ENCODE measurements around the gene FMC1. TPM values are rescaled to one million over a fixed set of nuclear protein-coding genes. Genes with fewer than 3 reads are reported as not detected.
A peak's percentile ranks its signal among the peaks of the same experiment; 100 is the strongest.
"Not testable (repeated sequence)": the region's sequence is repeated elsewhere in the genome, so short reads cannot be mapped to it uniquely, and the experiment has no call there.

The FMC1 gene, protein sequence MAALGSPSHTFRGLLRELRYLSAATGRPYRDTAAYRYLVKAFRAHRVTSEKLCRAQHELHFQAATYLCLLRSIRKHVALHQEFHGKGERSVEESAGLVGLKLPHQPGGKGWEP
- total RNA-seq: 1 to 10 TPM; 9.9 TPM

DNA sequence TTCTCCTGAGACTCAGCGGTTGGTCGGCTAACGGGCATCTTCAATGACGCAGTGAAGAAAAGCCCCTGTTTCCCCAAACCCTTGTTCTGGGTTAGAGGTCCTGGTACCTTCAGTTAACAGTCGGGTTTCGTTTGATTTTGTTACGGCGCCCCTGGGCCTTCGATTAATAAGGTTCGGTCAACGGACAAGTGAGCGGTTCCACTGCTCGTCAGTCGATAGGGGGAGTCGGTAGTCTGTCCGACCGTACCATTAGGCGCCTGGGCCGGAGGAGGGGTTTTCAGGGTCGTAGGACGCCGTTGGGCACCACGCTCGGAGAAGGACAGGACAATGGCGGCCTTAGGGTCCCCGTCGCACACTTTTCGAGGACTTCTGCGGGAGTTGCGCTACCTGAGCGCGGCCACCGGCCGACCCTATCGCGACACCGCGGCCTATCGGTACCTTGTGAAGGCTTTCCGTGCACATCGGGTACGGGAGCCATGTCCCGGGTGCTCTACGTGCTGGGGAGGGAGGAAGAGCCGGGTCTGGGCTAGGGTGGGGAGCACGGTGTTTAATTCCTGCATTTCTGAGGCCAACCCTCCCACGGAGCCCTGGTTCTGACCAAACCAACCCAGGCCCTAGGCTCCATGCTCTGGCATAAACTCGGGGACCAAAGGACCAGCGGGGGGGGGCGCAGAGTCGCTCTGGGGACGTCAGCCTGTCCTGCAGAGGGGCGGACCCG lies at the start of gene FMC1:
FMC1 (plus strand) TSS at position 280 of the 718 bp plus-strand sequence; CDS start at position 328, 48 bp downstream.
- peaks cover 22% of the 10 kb centered on the region for H3K36me3 Mint-ChIP-seq (ENCODE audit: low read depth)
- POLR2A ChIA-PET: interaction anchor here (1.1 to 4.7 kb wide), 5 partner anchors 14 to 246 kb away, joined by 3 to 57 read pairs (median 14); partner anchors contain the start of gene LUC7L2
- peak; percentile 86 for DNase-seq
- H3K4me3 Mint-ChIP-seq: peak within 1 kb of the TSS; percentile 83
- H3K27ac Mint-ChIP-seq: peak within 1 kb of the TSS; percentile 96
- peaks cover 2% of the 10 kb centered on the region for H3K27me3 Mint-ChIP-seq
- peaks cover 27% of the 10 kb centered on the region for H3K4me1 Mint-ChIP-seq
- CTCF ChIA-PET: interaction anchor here (1.6 to 3.1 kb wide), 3 partner anchors 13 to 266 kb away, joined by 5 to 11 read pairs (median 7); partner anchors contain the start of gene LUC7L2
- H3K9me3 Mint-ChIP-seq: peaks cover 6% of the 10 kb centered on the region

DNA sequence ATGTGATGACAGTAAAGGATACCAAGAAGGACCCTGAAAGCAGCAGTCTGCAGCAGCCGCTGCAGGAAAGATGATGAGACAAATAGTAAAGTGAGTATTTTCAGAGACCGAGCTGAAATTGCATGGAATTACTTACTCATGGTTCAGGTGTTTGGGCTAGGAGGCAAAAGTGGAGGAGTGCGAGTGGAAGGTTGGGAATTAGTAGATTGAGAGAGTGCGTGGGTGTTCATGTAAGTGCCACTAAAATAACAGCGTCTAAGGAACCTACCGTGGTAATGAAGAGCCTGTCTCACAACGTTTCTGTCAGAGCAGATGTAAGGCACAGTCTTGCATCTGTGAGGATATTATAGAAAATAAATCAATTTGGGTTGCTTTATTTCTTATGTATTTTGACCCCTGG lies 48.3 kb upstream of the FMC1 start:
- H3K27ac Mint-ChIP-seq: no peak overlapping the region
- no peaks in the 10 kb centered on the region for H3K27me3 Mint-ChIP-seq
- H3K4me1 Mint-ChIP-seq: no peaks in the 10 kb centered on the region
- H3K9me3 Mint-ChIP-seq: no peaks in the 10 kb centered on the region
- H3K4me3 Mint-ChIP-seq: no peak overlapping the region
- no peak for DNase-seq
- peaks cover 11% of the 10 kb centered on the region for H3K36me3 Mint-ChIP-seq (ENCODE audit: low read depth)
- ChIA-PET POLR2A (no interaction called here), CTCF (no interaction called here)

DNA sequence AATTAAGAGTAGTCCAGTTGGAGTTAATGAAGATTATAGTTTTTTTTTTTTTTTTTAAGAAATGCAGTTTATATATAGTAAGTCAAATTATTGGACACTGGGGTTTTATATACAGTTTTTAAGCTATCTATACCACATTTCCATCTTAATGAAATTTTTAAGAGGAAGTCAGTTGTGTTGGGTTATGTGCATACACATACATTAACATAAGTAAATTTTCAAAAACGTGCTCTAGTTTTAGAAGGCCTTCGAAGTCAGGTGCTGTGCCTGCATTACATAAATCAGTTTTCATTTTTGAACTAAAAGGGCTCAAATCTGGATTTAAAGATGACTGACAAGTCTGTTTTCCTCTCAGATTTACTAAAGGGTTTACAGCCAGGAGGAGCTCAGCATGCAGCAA lies 47.6 kb upstream of the FMC1 start:
- Mint-ChIP-seq H3K4me3 (no peak overlapping the region), H3K36me3 (ENCODE audit: low read depth) (peaks cover 6% of the 10 kb centered on the region), H3K27ac (no peak overlapping the region), H3K4me1 (no peaks in the 10 kb centered on the region), H3K9me3 (no peaks in the 10 kb centered on the region), H3K27me3 (no peaks in the 10 kb centered on the region)
- CTCF ChIA-PET: no interaction called here
- POLR2A ChIA-PET: no interaction called here
- DNase-seq: no peak

DNA sequence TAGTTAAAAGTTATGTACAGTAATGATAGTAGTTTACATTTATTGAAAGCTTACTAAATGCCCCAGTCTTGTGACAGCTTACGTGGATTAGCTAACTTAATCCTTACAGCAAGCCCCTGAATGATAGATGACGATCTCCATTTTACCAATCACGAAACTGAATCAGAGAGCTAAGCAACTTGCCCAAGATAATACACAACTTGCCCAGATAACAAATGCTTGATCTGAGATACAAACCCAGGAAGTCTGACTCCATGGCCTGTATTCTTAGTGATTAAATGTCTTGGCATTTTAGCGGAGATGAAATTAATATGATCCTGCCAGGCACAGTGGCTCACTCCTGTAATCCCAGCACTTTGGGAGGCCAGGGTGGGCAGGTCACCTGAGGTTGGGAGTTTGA lies 46.9 kb upstream of the FMC1 start:
- CTCF ChIA-PET: no interaction called here
- H3K27me3 Mint-ChIP-seq: no peaks in the 10 kb centered on the region
- DNase-seq: no peak
- H3K4me3 Mint-ChIP-seq: no peak overlapping the region
- H3K9me3 Mint-ChIP-seq: no peaks in the 10 kb centered on the region
- no peaks in the 10 kb centered on the region for H3K4me1 Mint-ChIP-seq
- no peak overlapping the region for H3K27ac Mint-ChIP-seq
- POLR2A ChIA-PET: no interaction called here
- H3K36me3 Mint-ChIP-seq (ENCODE audit: low read depth): peaks cover 6% of the 10 kb centered on the region

DNA sequence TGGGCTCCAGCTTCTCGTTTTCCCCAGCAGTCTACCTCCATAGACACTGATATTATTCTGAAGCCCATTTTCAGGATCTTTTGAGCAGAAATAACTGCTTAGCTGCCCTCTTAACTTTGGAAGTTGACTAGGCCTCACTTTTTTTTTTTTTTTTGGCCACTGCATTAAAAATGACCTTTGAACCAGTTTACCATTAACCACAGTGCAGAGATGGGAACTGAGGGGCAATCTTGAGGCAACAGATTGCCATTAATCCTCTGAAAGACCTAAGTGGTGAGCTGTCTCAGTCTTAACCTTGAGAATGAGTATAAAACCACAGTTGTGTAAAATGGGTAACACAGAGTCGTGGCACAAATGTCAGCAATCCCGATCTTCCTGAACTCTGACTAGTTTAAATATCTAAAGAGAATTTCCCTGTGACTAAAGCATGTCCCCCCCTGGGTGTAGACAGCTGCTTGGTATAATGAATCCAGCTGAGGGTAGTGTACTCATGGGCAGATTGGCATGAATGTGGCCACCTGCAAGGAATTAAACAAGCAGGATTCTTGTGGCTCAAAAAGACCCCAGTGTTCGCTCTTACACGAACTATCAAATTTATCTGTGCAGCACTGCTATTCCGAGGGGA lies 46.1 kb upstream of the FMC1 start:
- no peaks in the 10 kb centered on the region for H3K9me3 Mint-ChIP-seq
- POLR2A ChIA-PET: no interaction called here

DNA sequence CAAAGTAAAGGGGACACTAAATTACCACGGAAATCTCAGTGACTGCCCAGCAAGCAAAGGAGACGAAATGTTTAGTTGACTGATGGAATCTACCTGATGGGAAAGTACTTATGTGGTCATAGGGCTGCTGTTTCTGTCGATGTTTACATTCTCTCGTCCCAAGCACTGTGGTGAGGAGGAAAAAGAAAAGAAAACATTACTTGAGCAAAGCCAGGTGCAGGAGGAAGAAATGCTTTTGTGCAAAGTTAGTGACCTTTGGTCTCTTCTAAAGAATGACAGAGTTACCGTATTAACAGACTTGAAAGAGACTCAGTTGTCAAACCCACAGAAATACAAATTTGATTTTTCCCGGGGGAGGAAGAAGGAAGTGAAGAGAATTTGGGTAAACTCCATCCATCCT lies 43.3 kb upstream of the FMC1 start:
- Mint-ChIP-seq H3K4me3 (no peak overlapping the region), H3K4me1 (no peaks in the 10 kb centered on the region), H3K36me3 (ENCODE audit: low read depth) (peaks cover 12% of the 10 kb centered on the region), H3K9me3 (no peaks in the 10 kb centered on the region), H3K27me3 (no peaks in the 10 kb centered on the region), H3K27ac (no peak overlapping the region)
- ChIA-PET CTCF (no interaction called here), POLR2A (no interaction called here)
- no peak for DNase-seq

More for the DNA sequence above, 46.1 kb upstream of the FMC1 start:
- H3K36me3 Mint-ChIP-seq (ENCODE audit: low read depth): peaks cover 9% of the 10 kb centered on the region
- H3K27me3 Mint-ChIP-seq: no peaks in the 10 kb centered on the region
- CTCF ChIA-PET: no interaction called here
- H3K4me1 Mint-ChIP-seq: no peaks in the 10 kb centered on the region
- DNase-seq: no peak
- H3K27ac Mint-ChIP-seq: no peak overlapping the region
- no peak overlapping the region for H3K4me3 Mint-ChIP-seq

DNA sequence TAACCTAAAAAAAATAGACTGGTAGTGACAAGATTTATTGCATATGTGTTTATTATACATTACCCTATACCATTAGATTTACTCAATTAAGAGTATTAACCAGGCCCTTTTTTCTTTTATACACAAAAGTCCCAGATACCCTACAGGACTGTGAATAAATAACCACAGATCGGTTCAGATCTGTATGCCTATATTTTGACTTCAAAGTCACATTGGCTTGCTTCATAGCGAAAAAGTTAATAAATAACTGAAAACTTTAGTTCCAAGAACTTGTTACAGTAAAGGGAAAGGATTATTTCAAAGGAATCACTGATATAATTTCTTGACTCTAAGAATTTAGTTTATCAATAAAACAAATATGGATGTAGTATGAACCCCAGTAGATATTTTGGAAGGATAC lies 41.8 kb upstream of the FMC1 start:
- Mint-ChIP-seq H3K27me3 (no peaks in the 10 kb centered on the region), H3K9me3 (no peaks in the 10 kb centered on the region), H3K36me3 (ENCODE audit: low read depth) (peaks cover 11% of the 10 kb centered on the region), H3K27ac (no peak overlapping the region), H3K4me3 (no peak overlapping the region), H3K4me1 (no peaks in the 10 kb centered on the region)
- ChIA-PET CTCF (no interaction called here), POLR2A (no interaction called here)
- DNase-seq: no peak

DNA sequence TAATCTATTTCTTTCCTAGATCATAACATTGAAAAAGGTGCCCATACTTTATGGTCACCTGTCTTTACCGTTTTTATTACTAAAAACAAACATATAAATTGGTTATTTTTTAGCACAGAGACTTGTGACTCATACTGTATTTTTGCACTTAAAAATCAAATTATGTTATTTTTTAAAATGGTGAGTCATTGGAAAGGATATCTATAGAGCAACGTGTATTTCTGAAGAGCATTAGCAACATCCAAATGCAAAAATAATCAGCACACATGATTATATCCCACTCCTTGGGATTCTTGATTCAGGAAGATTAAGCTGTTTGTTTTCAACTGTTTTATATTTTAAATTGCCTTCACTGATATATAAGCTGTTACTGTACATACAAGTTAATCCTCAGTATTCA lies 40.7 kb upstream of the FMC1 start:
- Mint-ChIP-seq H3K36me3 (ENCODE audit: low read depth) (peaks cover 11% of the 10 kb centered on the region), H3K27ac (no peak overlapping the region), H3K4me3 (no peak overlapping the region), H3K27me3 (no peaks in the 10 kb centered on the region), H3K4me1 (no peaks in the 10 kb centered on the region), H3K9me3 (no peaks in the 10 kb centered on the region)
- ChIA-PET CTCF (no interaction called here), POLR2A (no interaction called here)
- DNase-seq: no peak

DNA sequence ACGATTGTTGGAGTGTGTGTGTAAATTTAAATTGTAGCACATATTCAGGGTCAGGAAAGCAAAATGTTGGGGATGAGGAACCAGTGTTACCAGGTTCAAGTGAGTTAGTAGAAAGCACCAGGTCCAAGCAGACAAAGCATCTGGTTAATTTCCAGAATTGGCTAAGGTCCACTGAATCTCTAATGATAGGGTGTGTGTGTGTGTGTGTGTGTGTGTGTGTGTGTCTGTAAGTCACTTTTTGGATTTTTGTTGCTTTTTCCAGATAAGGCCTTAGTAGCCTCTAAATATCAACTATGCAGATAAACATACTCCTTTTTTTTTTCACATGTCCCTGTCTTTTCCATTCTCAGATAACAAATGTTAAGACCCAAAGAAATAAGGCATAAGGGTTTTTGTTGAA lies 36.6 kb upstream of the FMC1 start:
- POLR2A ChIA-PET: no interaction called here
- Mint-ChIP-seq H3K27me3 (no peaks in the 10 kb centered on the region), H3K4me3 (no peak overlapping the region), H3K36me3 (ENCODE audit: low read depth) (peaks cover 12% of the 10 kb centered on the region), H3K4me1 (no peaks in the 10 kb centered on the region), H3K27ac (no peak overlapping the region), H3K9me3 (no peaks in the 10 kb centered on the region)
- DNase-seq: no peak
- CTCF ChIA-PET: interaction anchor here (0.6 to 0.8 kb wide), 3 partner anchors 28 to 130 kb away, joined by 3 read pairs; no protein-coding TSS in a partner anchor

DNA sequence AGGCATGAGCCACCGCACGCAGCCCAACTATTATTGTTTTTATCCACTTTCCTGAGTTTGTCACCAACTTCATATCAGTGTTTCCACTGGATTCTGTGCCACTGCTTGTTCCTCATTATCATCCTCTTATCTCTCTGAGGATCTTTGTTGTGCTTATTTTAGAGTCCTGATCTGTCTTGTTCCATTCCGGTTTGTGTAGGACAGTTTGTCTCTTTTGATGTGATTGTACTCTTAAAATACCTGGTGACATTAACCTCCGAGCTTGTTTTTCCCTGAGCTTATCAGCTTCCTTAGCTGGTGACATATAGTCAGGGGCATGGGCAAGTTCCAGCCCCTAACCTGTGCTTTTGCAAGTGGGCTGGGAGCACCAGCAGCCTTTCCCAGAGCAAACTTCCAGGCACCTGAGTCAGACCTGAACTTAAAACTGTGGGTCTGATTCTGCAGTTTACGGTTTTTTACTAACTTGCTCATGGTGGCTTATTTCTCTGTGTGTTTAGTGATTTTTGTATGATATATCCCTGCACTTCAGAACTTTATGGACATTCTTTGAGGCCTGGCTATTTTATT lies 23.1 kb upstream of the FMC1 start:
- no peak for DNase-seq
- peaks cover 5% of the 10 kb centered on the region for H3K27me3 Mint-ChIP-seq
- H3K9me3 Mint-ChIP-seq: no peaks in the 10 kb centered on the region
- CTCF ChIA-PET: interaction anchor here (1.7 kb wide), 1 partner anchor 15 kb away, joined by 3 read pairs; no protein-coding TSS in a partner anchor
- no peak overlapping the region for H3K4me3 Mint-ChIP-seq
- POLR2A ChIA-PET: no interaction called here
- H3K36me3 Mint-ChIP-seq (ENCODE audit: low read depth): no peaks in the 10 kb centered on the region
- no peaks in the 10 kb centered on the region for H3K4me1 Mint-ChIP-seq
- H3K27ac Mint-ChIP-seq: no peak overlapping the region

DNA sequence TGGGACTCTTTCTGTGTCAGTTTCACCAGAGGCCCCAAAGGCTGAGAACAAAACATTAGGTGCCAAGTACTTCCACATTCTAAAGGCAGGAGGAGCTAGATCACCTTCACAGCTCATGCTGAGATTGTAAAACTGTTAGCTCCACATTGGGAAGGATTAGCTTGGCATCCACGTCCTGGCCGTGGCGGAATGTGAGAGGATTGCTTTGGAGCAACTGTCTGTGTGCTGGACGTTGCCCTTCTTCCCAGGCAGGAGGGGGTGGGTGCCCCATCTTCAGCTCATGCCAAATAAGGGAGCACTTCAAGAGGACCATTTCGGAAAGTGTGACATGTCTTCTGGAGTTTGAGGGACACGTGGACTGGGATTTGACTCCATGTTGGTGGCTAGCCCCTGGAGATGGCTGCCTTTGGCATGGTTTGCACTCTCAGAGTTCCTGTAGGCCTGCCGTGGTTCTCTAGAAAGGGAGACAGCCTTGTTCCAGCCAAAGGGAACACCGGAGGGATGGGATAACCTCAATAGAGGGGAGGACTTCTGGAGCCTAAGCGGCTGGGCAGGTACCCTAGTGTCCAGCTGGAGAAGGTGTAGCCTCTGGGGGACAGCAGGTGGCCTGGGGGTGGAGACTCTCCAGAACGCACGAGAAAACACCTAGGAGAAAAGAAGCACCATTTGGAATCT lies 19.9 kb upstream of the FMC1 start:
- DNase-seq: no peak
- Mint-ChIP-seq H3K27ac (no peak overlapping the region), H3K36me3 (ENCODE audit: low read depth) (no peaks in the 10 kb centered on the region), H3K9me3 (no peaks in the 10 kb centered on the region), H3K4me1 (no peaks in the 10 kb centered on the region), H3K4me3 (no peak overlapping the region), H3K27me3 (peaks cover 5% of the 10 kb centered on the region)
- CTCF ChIA-PET: interaction anchor here (0.7 to 1.1 kb wide), 3 partner anchors 11 to 36 kb away, joined by 3 to 4 read pairs (median 3); no protein-coding TSS in a partner anchor
- POLR2A ChIA-PET: interaction anchor here (0.9 kb wide), 1 partner anchor 89 kb away, joined by 3 read pairs; no protein-coding TSS in a partner anchor

DNA sequence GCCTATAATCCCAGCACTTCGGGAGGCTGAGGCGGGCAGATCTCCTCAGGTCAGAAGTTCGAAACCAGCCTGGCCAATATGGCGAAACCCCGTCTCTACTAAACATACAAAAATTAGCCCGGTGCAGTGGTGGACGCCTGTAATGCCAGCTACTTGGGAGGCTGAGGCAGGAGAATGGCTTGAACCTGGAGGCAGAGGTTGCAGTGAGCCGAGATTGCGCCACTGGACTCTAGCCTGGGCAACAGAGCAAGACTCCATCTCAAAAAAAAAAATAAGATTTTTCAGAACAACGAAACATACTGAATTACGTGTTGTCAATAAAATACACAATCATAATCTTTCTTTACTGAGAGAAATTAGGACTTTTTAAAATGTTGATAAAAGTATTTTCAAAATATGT lies 16.4 kb upstream of the FMC1 start:
- CTCF ChIA-PET; H3K4me1 Mint-ChIP-seq; H3K36me3 Mint-ChIP-seq (ENCODE audit: low read depth); DNase-seq; H3K27ac Mint-ChIP-seq; H3K4me3 Mint-ChIP-seq; POLR2A ChIA-PET; H3K9me3 Mint-ChIP-seq; H3K27me3 Mint-ChIP-seq: not testable (repeated sequence)

DNA sequence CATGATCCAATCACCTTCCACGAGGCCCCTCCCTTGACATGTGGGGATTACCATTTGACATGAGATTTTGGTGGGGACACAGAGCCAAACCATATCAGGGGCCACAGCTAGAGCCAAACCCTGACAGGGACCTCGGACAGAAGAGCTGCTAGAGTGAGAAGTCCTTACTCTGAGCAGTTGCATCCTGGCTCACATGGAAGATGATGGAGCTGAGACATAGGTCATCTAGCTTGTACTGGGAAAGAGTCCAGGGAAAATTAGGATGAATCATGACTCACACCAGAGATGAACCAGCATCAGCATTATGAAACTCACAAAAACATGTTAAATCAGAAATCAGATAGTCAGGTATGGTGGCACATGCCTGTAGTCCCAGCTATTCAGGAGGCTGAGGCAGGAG lies 12.8 kb upstream of the FMC1 start:
- Mint-ChIP-seq H3K4me1 (peaks cover 14% of the 10 kb centered on the region), H3K36me3 (ENCODE audit: low read depth) (no peaks in the 10 kb centered on the region), H3K27me3 (no peaks in the 10 kb centered on the region), H3K4me3 (no peak overlapping the region), H3K9me3 (peaks cover 2% of the 10 kb centered on the region), H3K27ac (no peak overlapping the region)
- ChIA-PET CTCF (no interaction called here), POLR2A (interaction anchor here (1.2 kb wide), 1 partner anchor 11 kb away, joined by 5 read pairs; no protein-coding TSS in a partner anchor)
- DNase-seq: no peak

Measured in activated CD4-positive, alpha-beta memory T cell treated with anti-CD3 and anti-CD28 coated beads, Interleukin-2, amount 10 ng/mL, durations not matched to agents 7 days and 5 days (primary cell).